Mesendoderm (in vitro differentiated cells): ENCODE data around the gene STK32B.
"Not testable (repeated sequence)": the region's sequence is repeated elsewhere in the genome, so short reads cannot be mapped to it uniquely, and the experiment has no call there.

Experiments used
- DNase-seq: peaks from one replicate; pipeline ENCODE4 v3.0.0; 2013
- H2AK5ac ChIP-seq: 2 replicates; pipeline ENCODE4 v1.6.1; 2013; ENCODE audit warnings: low read length, inconsistent platforms
- H2BK120ac ChIP-seq: 2 replicates; pipeline ENCODE4 v1.6.1; 2013; ENCODE audit warnings: low read depth, mild to moderate bottlenecking, low read length, moderate library complexity, mixed read lengths
- H2BK15ac ChIP-seq: replicated peaks from 2 replicates; pipeline ENCODE4 v1.6.1; 2013; ENCODE audit warnings: low read depth, mild to moderate bottlenecking, moderate library complexity
- H2BK5ac ChIP-seq: 2 replicates; pipeline ENCODE4 v1.6.1; 2013; ENCODE audit warnings: low read length, inconsistent platforms
- H3K18ac ChIP-seq: 2 replicates; pipeline ENCODE4 v1.6.1; 2013; ENCODE audit warnings: mild to moderate bottlenecking, low read length, mixed read lengths
- H3K23ac ChIP-seq: one replicate; pipeline ENCODE4 v1.6.1; 2013; ENCODE audit warnings: low read length
- H3K27ac ChIP-seq: 2 replicates; pipeline ENCODE4 v1.5.1; 2013; ENCODE audit warnings: low read depth, mild to moderate bottlenecking, inconsistent platforms, low read length, moderate library complexity
- H3K27me3 ChIP-seq: 2 replicates; pipeline ENCODE4 v1.6.1; 2013; ENCODE audit warnings: low read length, control low read depth, mild to moderate bottlenecking, inconsistent platforms; ENCODE audit not compliant: insufficient read depth, poor library complexity
- H3K36me3 ChIP-seq: 2 replicates; pipeline ENCODE4 v1.6.1; 2013; ENCODE audit warnings: low read length, inconsistent platforms; ENCODE audit not compliant: control insufficient read depth, insufficient read depth
- H3K4ac ChIP-seq: one replicate; pipeline ENCODE4 v1.6.1; 2013; ENCODE audit warnings: low read depth, mild to moderate bottlenecking, low read length, moderate library complexity
- H3K4me1 ChIP-seq: 2 replicates; pipeline ENCODE4 v1.6.1; 2013; ENCODE audit warnings: low read depth, low read length, inconsistent platforms; ENCODE audit not compliant: control insufficient read depth
- H3K4me2 ChIP-seq: 2 replicates; pipeline ENCODE4 v1.6.1; 2013; ENCODE audit warnings: low read length
- H3K4me3 ChIP-seq: 2 replicates; pipeline ENCODE4 v1.5.1; 2013; ENCODE audit warnings: mild to moderate bottlenecking, low read length
- H3K56ac ChIP-seq: one replicate; pipeline ENCODE4 v1.6.1; 2013; ENCODE audit warnings: low read length
- H3K79me1 ChIP-seq: 2 replicates; pipeline ENCODE4 v1.6.1; 2013; ENCODE audit warnings: low read length, inconsistent platforms
- H3K79me2 ChIP-seq: 2 replicates; pipeline ENCODE4 v1.6.1; 2013; ENCODE audit warnings: mild to moderate bottlenecking, low read length; ENCODE audit not compliant: control insufficient read depth, insufficient read depth
- H3K9ac ChIP-seq: 2 replicates; pipeline ENCODE4 v1.6.1; 2013; ENCODE audit warnings: low read length, inconsistent platforms
- H4K5ac ChIP-seq: one replicate; pipeline ENCODE4 v1.6.1; 2013; ENCODE audit warnings: low read length
- H4K8ac ChIP-seq: one replicate; pipeline ENCODE4 v1.6.1; 2013; ENCODE audit warnings: low read depth, mild to moderate bottlenecking, control low read depth, low read length, moderate library complexity
- WGBS: extraction: QIAGEN DNeasy Blood & Tissue Kit; methylation state at CpG from one replicate; pipeline ENCODE4 v1.1.7; 2013; ENCODE audit warnings: low lambda C conversion rate, missing lambda C conversion rate; ENCODE audit not compliant: insufficient coverage; ENCODE audit errors: extremely low coverage; 5-methylcytosine and 5-hydroxymethylcytosine counted together

STK32B gene

DNA sequence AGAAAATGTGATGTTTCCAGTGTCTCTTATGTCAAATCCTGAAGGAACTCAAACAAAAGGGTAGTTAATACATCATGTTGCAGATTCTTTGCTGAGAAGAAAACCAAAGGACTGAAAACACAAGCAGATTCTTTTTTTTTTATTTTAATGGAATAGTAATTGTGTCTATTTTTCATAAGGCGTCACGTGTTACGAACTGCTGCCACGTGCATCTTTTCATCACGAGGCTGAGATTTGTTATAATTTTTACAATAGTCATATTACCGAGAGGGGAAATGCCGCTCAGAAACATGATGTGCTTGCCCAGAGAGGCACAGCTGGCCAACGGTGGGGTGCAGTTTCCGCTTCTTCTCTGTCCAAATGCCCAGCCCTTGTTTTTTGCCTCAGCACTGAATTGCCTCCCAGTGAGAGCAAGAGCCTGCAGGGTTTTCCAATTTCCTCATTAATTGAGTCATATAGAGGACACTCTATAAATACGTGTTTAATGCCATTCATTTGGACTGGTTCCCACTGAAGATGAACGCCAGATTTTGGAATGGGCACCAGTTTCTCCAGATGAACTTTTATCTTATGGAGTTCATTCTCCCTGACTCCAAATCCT is 225.3 kb downstream of the STK32B start:
- no CpG with 5 or more reads among the region's 11 CpGs for WGBS
- no peaks in the 10 kb centered on the region for H3K36me3 ChIP-seq
- H3K56ac ChIP-seq: no peak overlapping the region
- no peaks in the 10 kb centered on the region for H3K79me2 ChIP-seq
- no peak overlapping the region for H3K4ac ChIP-seq
- H2BK5ac ChIP-seq: no peak overlapping the region
- H2AK5ac ChIP-seq: no peak overlapping the region
- H3K4me2 ChIP-seq: no peak overlapping the region
- DNase-seq: no peak
- H3K4me3 ChIP-seq: no peak overlapping the region
- no peaks in the 10 kb centered on the region for H3K27me3 ChIP-seq
- no peak overlapping the region for H4K8ac ChIP-seq
- H3K18ac ChIP-seq: no peak overlapping the region
- no peak overlapping the region for H3K27ac ChIP-seq
- no peak overlapping the region for H2BK15ac ChIP-seq
- no peak overlapping the region for H2BK120ac ChIP-seq
- H3K4me1 ChIP-seq: no peaks in the 10 kb centered on the region
- H3K23ac ChIP-seq: no peak overlapping the region
- H4K5ac ChIP-seq: no peak overlapping the region
- H3K9ac ChIP-seq: no peak overlapping the region
- no peaks in the 10 kb centered on the region for H3K79me1 ChIP-seq

DNA sequence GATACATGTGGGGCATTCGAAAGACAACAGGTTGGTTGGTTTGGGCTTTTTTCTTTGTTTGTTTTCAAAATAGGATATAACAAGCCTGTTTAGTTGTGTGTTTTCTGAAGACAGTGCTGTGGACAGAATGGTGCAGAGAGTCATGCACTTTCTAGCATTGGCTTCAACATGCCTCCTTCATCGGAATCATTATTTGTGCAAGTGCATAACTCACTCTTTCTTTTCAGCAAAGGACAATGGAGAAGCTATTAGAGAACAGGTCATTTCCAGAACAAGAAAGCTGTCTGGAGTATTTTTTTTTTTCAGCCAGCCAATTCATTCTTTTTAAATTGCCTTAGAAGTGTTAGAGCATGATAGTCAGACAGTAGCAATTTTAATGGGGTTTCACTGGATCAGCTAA is 225.8 kb downstream of the STK32B start:
- Histone ChIP-seq H3K4me1 (no peaks in the 10 kb centered on the region), H3K79me1 (no peaks in the 10 kb centered on the region), H3K4ac (no peak overlapping the region), H3K27ac (no peak overlapping the region), H4K5ac (no peak overlapping the region), H3K79me2 (no peaks in the 10 kb centered on the region), H2AK5ac (no peak overlapping the region), H3K4me3 (no peak overlapping the region), H2BK5ac (no peak overlapping the region), H4K8ac (no peak overlapping the region), H3K36me3 (no peaks in the 10 kb centered on the region), H3K23ac (no peak overlapping the region), H2BK15ac (no peak overlapping the region), H3K4me2 (no peak overlapping the region), H2BK120ac (no peak overlapping the region), H3K27me3 (no peaks in the 10 kb centered on the region), H3K56ac (no peak overlapping the region), H3K18ac (no peak overlapping the region), H3K9ac (no peak overlapping the region)
- DNase-seq: no peak
- no CpG with 5 or more reads among the region's 2 CpGs for WGBS

DNA sequence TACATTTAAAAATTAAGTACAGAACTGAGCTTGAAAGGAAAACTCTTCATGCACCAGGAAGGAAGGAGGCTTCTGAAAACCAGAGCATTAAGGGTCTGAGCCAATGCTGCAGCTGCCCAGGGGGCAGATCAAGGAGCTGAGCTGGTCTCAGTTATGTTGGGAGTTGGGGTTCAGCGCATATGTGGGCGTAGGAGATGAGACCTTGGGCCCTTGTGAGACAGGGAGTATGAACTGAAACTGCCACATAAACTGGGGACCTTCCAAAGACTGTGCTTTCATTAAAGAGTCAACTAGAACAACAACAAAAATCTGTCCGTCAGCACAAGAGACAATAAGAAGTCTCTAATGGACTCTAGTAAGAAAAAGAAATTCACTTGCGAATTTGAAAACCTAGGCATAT is 226.9 kb downstream of the STK32B start:
- H2BK120ac ChIP-seq: no peak overlapping the region
- WGBS: no CpG with 5 or more reads among the region's 4 CpGs
- H4K8ac ChIP-seq: no peak overlapping the region
- H2BK15ac ChIP-seq: no peak overlapping the region
- no peaks in the 10 kb centered on the region for H3K79me1 ChIP-seq
- no peak for DNase-seq
- no peak overlapping the region for H4K5ac ChIP-seq
- no peak overlapping the region for H3K56ac ChIP-seq
- H3K23ac ChIP-seq: no peak overlapping the region
- H3K79me2 ChIP-seq: no peaks in the 10 kb centered on the region
- no peaks in the 10 kb centered on the region for H3K4me1 ChIP-seq
- H2BK5ac ChIP-seq: no peak overlapping the region
- no peak overlapping the region for H3K4ac ChIP-seq
- no peak overlapping the region for H3K4me3 ChIP-seq
- no peaks in the 10 kb centered on the region for H3K36me3 ChIP-seq
- H3K18ac ChIP-seq: no peak overlapping the region
- H2AK5ac ChIP-seq: no peak overlapping the region
- no peaks in the 10 kb centered on the region for H3K27me3 ChIP-seq
- no peak overlapping the region for H3K9ac ChIP-seq
- H3K4me2 ChIP-seq: no peak overlapping the region
- H3K27ac ChIP-seq: no peak overlapping the region

DNA sequence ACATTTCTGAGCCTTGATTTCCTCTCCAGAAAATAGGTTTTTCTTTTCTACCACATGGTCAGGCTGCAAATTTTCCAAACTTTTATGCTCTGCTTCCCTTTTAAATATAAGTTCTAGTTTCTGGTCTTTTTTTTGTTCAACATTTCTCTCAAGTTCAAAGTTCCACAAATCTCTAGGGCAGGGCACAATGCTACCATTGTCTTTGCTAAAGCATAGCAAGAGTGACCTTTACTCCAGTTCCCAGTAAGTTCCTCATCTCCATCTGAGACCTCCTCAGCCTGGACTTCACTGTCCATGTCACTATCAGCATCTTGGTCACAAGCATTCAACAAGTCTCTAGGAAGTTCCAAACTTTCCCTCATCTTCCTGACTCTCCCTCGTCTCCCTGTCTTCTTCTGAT is 228.8 kb downstream of the STK32B start:
- not testable (repeated sequence) for H3K4ac ChIP-seq, H3K4me2 ChIP-seq, H2BK5ac ChIP-seq, H3K4me1 ChIP-seq, H4K5ac ChIP-seq, H2BK15ac ChIP-seq, H3K18ac ChIP-seq, H3K36me3 ChIP-seq, H3K27ac ChIP-seq, H2AK5ac ChIP-seq, H3K9ac ChIP-seq, DNase-seq, H3K56ac ChIP-seq, H3K27me3 ChIP-seq, H3K79me2 ChIP-seq, H3K4me3 ChIP-seq, H4K8ac ChIP-seq, H3K23ac ChIP-seq, H3K79me1 ChIP-seq, H2BK120ac ChIP-seq
- WGBS: no CpG with 5 or more reads among the region's 1 CpG

DNA sequence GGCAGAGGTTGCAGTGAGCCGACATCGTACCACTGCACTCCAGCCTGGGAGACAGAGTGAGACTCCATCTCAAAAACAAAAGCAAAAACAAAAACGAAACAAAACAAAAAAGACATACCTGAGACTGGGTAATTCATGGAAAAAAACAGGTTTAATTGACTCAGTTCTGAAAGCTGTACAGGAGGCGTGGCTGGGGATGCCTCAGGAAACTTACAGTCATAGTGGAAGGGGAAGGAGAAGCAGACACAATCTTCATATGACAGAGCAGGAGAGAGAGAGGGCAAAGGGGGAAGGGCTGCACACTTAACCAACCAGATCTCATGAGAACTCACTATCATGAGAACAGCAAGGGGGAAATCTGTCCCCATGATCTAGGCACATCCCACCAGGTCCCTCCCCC is 229.5 kb downstream of the STK32B start:
- no peaks in the 10 kb centered on the region for H3K27me3 ChIP-seq
- H3K4me2 ChIP-seq: no peak overlapping the region
- no peak overlapping the region for H3K4me3 ChIP-seq
- H2BK15ac ChIP-seq: no peak overlapping the region
- H4K8ac ChIP-seq: no peak overlapping the region
- no peaks in the 10 kb centered on the region for H3K79me1 ChIP-seq
- no peaks in the 10 kb centered on the region for H3K79me2 ChIP-seq
- H3K36me3 ChIP-seq: no peaks in the 10 kb centered on the region
- no peak overlapping the region for H3K56ac ChIP-seq
- H3K4ac ChIP-seq: no peak overlapping the region
- no peak overlapping the region for H4K5ac ChIP-seq
- no peaks in the 10 kb centered on the region for H3K4me1 ChIP-seq
- no CpG with 5 or more reads among the region's 4 CpGs for WGBS
- H3K27ac ChIP-seq: no peak overlapping the region
- H3K18ac ChIP-seq: no peak overlapping the region
- no peak overlapping the region for H2BK5ac ChIP-seq
- no peak for DNase-seq
- no peak overlapping the region for H2BK120ac ChIP-seq
- H3K23ac ChIP-seq: no peak overlapping the region
- no peak overlapping the region for H3K9ac ChIP-seq
- no peak overlapping the region for H2AK5ac ChIP-seq

DNA sequence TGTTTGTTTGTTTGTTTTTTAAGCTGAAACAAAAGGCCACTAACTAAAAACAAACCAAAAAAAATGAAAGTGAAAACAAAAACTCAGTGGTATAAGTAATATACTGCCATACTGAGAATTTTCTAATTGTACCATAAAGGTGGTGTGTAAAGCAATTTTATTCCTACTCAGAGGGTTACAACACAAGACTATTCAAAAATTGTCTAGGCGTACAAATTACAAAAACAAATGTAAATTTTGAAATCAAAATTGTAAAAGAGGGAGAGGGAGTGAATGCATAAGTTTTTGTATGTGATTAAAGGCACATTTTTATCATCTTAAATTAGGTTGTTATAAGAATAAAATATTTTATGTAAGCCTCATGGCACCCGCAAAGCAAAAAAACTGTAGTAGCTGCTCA is 232.6 kb downstream of the STK32B start:
- no peak overlapping the region for H3K4me2 ChIP-seq
- no CpG with 5 or more reads among the region's 2 CpGs for WGBS

More for the DNA sequence above, 232.6 kb downstream of the STK32B start:
- H3K18ac ChIP-seq: no peak overlapping the region
- H4K8ac ChIP-seq: no peak overlapping the region
- no peak overlapping the region for H3K4me3 ChIP-seq
- H3K79me1 ChIP-seq: no peaks in the 10 kb centered on the region
- no peaks in the 10 kb centered on the region for H3K4me1 ChIP-seq
- no peak overlapping the region for H2BK15ac ChIP-seq
- no peak overlapping the region for H3K27ac ChIP-seq
- DNase-seq: no peak
- no peak overlapping the region for H2BK120ac ChIP-seq
- no peaks in the 10 kb centered on the region for H3K79me2 ChIP-seq
- no peak overlapping the region for H4K5ac ChIP-seq
- H3K36me3 ChIP-seq: no peaks in the 10 kb centered on the region
- H3K27me3 ChIP-seq: no peaks in the 10 kb centered on the region
- H2BK5ac ChIP-seq: no peak overlapping the region
- no peak overlapping the region for H3K4ac ChIP-seq
- H3K9ac ChIP-seq: no peak overlapping the region
- H2AK5ac ChIP-seq: no peak overlapping the region
- H3K56ac ChIP-seq: no peak overlapping the region
- H3K23ac ChIP-seq: no peak overlapping the region
